Epithelial cell of proximal tubule (primary cell): ENCODE results near the gene HOXB6. TPM values are rescaled to one million over a fixed set of nuclear protein-coding genes. Genes with fewer than 3 reads are reported as not detected.

Source experiments
- DNase-seq: peaks from one replicate; pipeline ENCODE4 v3.0.0-alpha.2; 2011; ENCODE audit warnings: low read depth
- H3K4me3 ChIP-seq: 2 replicates; pipeline ENCODE4 v1.5.1; 2011; ENCODE audit warnings: low read depth, mild to moderate bottlenecking, low read length
- CTCF ChIP-seq: conservative IDR thresholded peaks from 2 replicates; pipeline ENCODE4 v1.5.1; 2012; ENCODE audit warnings: low read depth, mild to moderate bottlenecking, low read length
- total RNA-seq: library from RNA; depleted of rRNA; stranded (reverse); fragments of >200 nt; gene quantifications from 2 replicates; pipeline ENCODE4 v1.2.3, GENCODE V29; 2015

Gene HOXB6
- total RNA-seq, 1 donor from 2014 or later = 55.6 TPM

- TF ChIP-seq CTCF = no peak
- no peak for DNase-seq
- H3K4me3 ChIP-seq = peak overlapping the region; percentile 35
These were observed 57.6 kb downstream of the HOXB6 start for GRCh38 chr17:48546924-48547807.

- TF ChIP-seq CTCF = no peak
- no peak for DNase-seq
- H3K4me3 ChIP-seq = peak overlapping the region; percentile 35
These were observed 58.5 kb downstream of the HOXB6 start for GRCh38 chr17:48546137-48546923.

Other genes with a start within 250 kb of the HOXB6 start
- 1.5 and 11.4 TPM in 2 replicates for gene SKAP1, start 174.8 kb downstream of the HOXB6 start, total RNA-seq
- gene HOXB1, start 74.0 kb downstream of the HOXB6 start, total RNA-seq = not detected in 2 replicates
- gene HOXB2, start 59.9 kb downstream of the HOXB6 start, total RNA-seq = 21.1 and 43.7 TPM in 2 replicates
- gene HOXB4, start 26.6 kb downstream of the HOXB6 start, total RNA-seq = 4.3 and 5.7 TPM in 2 replicates
- gene HOXB3, start 14.7 kb downstream of the HOXB6 start, total RNA-seq = 22.6 and 49.9 TPM in 2 replicates
- gene HOXB5, start 11.2 kb downstream of the HOXB6 start, total RNA-seq = 2.8 and 5.5 TPM in 2 replicates
- 24.9 and 26.0 TPM in 2 replicates for gene HOXB7, start 6.0 kb upstream of the HOXB6 start, total RNA-seq
- 12.7 and 21.4 TPM in 2 replicates for gene HOXB8, start 10.3 kb upstream of the HOXB6 start, total RNA-seq
- 74.5 and 83.8 TPM in 2 replicates for gene HOXB9, start 21.4 kb upstream of the HOXB6 start, total RNA-seq
- gene PRAC1, start 117.5 kb upstream of the HOXB6 start, total RNA-seq = not detected in 2 replicates
- not detected in 2 replicates for gene PRAC2, start 118.2 kb upstream of the HOXB6 start, total RNA-seq
- gene HOXB13, start 123.8 kb upstream of the HOXB6 start, total RNA-seq = not detected in 2 replicates
- gene TTLL6, start 212.2 kb upstream of the HOXB6 start, total RNA-seq = 0.22 TPM in 1 of 2 replicates, not detected in the other
- gene CALCOCO2, start 226.0 kb upstream of the HOXB6 start, total RNA-seq = 21.3 and 24.8 TPM in 2 replicates